Fibroblast of mammary gland (primary cell): ENCODE measurements around the gene PHKA2.

Experiments
- DNase-seq: peaks from one replicate; pipeline ENCODE4 v3.0.0-alpha.2; 2010; ENCODE audit warnings: low read depth
- H3K4me3 ChIP-seq: 2 replicates; pipeline ENCODE4 v1.5.1; 2011; ENCODE audit warnings: low read depth, mild to moderate bottlenecking, low read length, moderate library complexity; ENCODE audit not compliant: control insufficient read depth
- TF ChIP-seq, protein P1 (sequence below): conservative IDR thresholded peaks from 2 replicates; pipeline ENCODE4 v1.5.1; 2011; ENCODE audit warnings: low read depth, low read length, inconsistent platforms; ENCODE audit not compliant: control insufficient read depth, insufficient read depth

Gene PHKA2

DNA sequence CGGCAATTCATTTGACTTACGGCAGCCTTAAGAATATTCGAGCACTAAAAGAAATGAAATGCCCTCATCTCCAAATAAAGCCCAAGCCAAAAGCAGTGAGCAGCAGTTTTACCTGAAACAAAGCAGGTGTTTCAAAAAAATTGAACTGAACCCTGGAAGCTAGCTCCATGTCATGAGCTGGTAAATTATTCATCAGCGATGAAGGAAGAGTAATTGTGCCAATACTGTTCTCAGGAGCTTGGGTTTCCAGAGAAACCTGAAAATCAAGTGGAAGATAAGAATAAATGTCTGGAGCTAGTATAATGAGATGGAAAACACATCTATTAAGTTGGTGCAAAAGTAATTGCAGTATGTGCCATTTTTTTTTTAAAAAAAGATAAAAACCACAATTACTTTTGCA, 24.0 kb upstream of the PHKA2 start:
- no peak for DNase-seq
- no peak overlapping the region for H3K4me3 ChIP-seq
- TF ChIP-seq, protein P1, sequence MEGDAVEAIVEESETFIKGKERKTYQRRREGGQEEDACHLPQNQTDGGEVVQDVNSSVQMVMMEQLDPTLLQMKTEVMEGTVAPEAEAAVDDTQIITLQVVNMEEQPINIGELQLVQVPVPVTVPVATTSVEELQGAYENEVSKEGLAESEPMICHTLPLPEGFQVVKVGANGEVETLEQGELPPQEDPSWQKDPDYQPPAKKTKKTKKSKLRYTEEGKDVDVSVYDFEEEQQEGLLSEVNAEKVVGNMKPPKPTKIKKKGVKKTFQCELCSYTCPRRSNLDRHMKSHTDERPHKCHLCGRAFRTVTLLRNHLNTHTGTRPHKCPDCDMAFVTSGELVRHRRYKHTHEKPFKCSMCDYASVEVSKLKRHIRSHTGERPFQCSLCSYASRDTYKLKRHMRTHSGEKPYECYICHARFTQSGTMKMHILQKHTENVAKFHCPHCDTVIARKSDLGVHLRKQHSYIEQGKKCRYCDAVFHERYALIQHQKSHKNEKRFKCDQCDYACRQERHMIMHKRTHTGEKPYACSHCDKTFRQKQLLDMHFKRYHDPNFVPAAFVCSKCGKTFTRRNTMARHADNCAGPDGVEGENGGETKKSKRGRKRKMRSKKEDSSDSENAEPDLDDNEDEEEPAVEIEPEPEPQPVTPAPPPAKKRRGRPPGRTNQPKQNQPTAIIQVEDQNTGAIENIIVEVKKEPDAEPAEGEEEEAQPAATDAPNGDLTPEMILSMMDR, result no peak

DNA sequence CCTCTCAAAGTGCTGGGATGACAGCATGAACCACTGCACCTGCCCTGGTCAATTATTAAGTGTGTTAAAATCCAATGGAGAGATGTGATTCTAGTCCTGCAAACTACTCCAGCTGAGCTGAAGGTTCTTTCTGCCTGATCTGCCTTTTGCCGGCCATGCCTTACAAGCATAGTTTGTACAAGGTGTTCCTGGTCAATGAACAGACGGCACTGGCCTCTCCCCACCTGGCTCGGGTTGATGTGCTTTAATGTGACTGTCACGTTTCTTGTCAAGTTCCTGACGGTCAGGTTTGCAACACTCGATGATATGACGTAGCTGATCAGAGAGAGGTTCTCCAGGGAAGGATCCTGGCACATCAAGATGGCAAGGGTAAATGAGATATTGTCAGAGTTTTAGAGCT, 23.1 kb upstream of the PHKA2 start:
- no peak overlapping the region for H3K4me3 ChIP-seq
- TF ChIP-seq, protein P1, result no peak
- DNase-seq, result no peak

DNA sequence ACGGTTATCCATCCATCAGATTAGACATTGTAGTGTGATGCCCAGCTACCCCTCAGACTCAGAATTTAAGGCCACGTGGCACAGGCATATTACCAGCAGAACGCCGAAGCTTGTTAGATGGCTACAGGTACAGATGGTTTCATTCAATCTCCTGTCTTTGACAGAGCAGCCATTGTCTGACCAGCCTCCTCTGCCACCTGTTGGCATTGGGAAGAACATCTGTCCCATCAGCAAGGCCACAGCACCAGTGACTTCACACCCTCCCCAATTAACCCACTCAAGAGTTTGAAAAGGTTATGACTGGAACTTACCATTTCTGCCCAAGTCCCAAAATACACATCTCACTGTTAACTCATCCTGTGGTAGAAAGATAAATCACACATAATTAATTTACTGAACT, 22.0 kb upstream of the PHKA2 start:
- TF ChIP-seq, protein P1, result no peak
- no peak for DNase-seq
- no peak overlapping the region for H3K4me3 ChIP-seq

DNA sequence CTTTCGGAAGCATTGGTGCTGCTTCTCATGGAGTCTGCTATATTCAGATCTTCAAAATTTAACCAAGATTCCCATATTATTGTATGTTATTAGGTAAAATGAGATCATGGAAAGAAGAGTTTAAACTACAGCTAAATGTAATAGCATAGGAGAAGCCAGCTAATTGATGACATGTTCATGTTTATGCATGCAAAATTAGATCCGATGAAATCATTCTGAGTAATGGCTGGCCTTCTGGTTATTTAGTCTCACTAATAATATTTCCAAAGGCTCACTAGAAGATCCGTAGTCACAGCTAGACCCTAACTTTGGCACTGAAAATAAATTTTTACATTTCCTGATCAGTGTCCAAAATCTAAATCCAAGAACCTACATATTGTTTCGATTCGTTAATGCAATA, 19.8 kb upstream of the PHKA2 start:
- no peak overlapping the region for H3K4me3 ChIP-seq
- TF ChIP-seq, protein P1, result no peak
- DNase-seq, result peak; percentile 33

DNA sequence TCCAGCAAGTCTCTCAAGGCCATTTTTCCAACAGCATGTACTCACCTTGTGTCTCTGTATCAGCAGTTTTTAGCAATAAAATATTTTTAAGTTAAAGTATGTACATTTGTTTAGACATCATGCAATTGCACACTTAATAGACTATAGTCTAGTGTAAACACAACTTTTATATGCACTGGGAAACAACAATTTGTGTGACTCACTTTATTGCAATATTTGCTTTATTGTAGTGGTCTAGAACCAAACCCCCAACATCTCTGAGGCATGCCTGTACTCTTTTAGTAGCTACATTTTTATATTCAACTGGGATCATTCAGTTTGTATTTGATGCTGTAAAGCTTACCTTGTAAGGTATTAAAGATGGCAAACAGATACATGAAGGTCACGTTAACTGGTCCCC, 14.7 kb upstream of the PHKA2 start:
- DNase-seq, result no peak
- no peak overlapping the region for H3K4me3 ChIP-seq
- TF ChIP-seq, protein P1, result no peak

DNA sequence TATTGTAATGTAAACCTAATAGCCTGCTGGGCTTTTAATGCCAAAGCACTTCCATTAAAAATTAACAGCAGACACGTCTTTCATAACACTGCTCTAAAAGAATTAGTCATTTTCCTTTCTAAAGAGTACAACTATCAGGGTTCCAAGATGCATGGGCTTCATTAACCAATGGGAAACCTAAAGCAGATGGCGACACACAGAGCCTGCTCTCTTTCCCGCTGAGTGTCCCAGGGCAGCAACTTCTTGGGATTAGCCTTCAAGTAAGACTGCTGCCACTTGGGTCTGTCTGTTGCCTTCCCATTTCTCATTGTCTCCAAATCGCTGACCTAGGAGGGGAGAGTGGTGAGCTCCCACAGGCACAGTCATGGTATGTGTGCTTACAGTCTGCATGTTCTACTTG, 14.0 kb upstream of the PHKA2 start:
- DNase-seq, result peak; percentile 41
- TF ChIP-seq, protein P1, result no peak
- H3K4me3 ChIP-seq, result no peak overlapping the region

DNA sequence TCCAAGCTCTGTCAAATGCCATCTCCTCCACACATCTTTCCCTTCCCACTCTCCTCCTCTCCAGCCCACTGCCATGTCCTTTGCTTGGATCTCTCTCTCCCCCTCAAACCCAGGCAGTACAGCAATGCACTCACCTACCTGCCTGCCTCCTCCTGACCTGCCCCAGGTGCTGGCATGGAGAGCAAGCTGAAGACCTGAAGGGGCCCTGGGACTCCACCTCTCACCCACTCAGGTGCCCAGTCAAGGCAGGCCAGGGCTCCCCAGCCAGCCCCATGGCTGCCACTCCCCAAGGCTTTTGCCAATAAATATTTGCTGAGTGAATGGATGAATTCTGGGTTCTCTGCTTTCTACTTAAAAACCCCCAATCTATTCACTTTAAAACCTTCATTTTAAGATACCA, 12.6 kb upstream of the PHKA2 start:
- no peak for DNase-seq
- TF ChIP-seq, protein P1, result no peak
- H3K4me3 ChIP-seq, result no peak overlapping the region
